Stimulated activated naive CD4-positive, alpha-beta T cell (primary cell): Measurements from ENCODE around the gene CLIC4.
"Not testable (repeated sequence)": the region's sequence is repeated elsewhere in the genome, so short reads cannot be mapped to it uniquely, and the experiment has no call there.

Source experiments
- DNase-seq, 6 experiments: peaks; one replicate each; lab custom pipeline; 2025; lab: John Stamatoyannopoulos, UW

Gene CLIC4

DNA sequence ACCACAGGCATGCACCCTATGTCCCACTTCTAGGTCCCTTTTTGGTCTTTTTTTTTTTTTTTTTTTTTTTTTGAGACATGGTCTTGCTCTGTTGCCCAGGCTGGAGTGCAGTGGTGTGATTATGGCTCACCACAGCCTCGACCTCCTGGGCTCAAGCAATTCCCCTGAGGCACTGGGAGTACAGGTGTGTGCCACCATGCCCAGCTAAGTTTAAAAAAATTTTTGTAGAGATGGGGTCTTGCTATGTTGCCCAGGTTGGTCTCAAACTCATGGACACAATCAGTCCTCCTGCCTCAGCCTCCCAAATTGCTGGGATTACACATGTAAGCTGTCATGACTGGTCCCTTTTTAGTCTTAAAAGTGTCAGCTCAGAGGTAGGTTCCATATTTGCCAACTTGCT is 75.0 kb downstream of the CLIC4 start:
- not testable (repeated sequence) for DNase-seq

DNA sequence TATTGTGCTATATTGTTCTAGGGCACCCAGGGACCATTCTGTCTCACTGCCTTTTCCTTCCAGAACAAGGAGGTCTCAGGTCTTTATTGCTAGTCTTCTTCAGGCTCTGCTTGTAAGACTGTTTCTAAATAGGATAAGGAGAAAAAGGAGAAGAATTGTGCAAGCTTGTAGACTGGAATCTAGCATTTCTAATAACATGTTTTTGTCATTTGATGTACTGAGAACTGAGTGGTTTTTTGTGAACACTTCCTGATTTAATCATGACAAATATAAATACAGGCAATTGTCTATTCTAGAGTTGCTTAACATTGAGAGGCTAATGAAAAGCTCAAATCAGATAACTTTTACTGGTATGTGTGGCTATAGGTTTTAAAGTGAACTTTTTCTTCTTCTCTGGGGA is 77.6 kb downstream of the CLIC4 start:
- no peak for DNase-seq

DNA sequence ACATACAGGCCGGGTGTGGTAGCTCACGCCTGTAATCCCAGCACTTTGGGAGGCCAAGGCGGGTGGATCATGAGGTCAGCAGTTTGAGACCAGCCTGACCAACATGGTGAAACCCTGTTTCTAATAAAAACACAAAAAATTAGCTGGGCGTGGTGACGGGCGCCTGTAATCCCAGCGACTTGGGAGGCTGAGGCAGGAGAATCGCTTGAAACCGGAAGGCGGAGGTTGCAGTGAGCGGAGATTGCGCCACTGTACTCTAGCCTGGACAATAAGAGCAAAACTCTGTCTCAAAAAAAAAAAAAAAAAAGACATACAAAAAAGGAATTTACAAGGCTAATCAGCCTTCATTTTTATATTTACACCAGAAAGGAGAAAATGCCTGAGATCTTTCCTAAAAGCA is 78.2 kb downstream of the CLIC4 start:
- DNase-seq: not testable (repeated sequence)

DNA sequence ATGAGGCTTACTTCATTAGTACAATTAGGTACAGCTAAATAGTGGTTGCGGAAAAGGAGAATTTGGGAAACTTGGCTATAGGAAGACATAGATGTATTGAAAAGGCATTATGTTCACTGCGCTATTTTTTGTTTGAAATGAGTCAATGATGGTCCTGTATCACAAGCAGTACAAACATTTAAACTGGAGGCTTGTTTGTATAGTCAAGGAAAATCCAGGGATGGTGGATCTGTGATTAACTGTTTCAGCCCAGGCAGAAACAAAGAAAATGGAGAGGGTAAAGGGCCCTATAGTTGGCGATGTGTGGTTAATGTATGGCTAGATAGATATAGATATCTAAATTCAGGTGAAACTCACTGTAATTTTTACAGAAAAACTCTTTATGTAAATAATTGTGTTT is 79.9 kb downstream of the CLIC4 start:
- no peak for DNase-seq

GRCh38 chr1:24826510-24826909 is 81.3 kb downstream of the CLIC4 start:
- no peak for DNase-seq

DNA sequence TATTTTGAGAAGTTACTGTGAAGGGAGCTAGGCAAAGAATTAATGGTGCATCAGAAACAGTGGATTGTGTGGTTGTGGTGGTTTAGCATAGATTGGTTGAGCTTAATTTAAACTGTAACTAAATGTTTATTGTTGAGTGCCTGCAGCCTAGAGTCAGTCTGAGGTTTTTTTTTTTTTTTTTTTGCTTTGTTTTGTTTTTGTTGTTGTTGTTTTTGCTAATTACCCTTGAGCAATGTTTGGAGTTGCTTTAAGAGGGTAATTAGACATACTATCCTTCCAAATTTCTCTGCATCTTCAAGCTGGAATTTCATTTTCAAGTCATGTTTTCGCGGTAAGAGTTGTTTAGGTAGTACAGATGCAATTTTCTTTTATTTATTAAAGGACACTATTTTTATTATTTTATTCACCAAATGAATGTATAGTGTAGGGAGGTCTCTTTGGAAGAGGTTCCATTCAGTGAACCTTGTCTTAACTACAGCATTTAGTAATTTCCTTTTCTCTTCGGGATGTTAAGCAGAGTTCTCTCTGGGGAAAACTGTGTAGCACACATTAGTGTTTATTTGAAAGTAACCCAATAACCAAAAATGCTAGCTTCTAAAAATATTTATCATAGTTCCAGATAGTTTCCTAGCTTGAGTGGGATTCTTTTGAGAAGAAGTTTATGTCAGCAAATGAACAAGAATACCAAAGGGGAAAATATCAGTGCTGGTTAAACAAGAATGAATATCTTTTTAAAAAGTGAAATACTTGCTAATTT is 82.3 kb downstream of the CLIC4 start:
- DNase-seq: no peak

- DNase-seq: no peak
Observed at GRCh38 chr1:24828183-24828886, 83.1 kb downstream of the CLIC4 start.

DNA sequence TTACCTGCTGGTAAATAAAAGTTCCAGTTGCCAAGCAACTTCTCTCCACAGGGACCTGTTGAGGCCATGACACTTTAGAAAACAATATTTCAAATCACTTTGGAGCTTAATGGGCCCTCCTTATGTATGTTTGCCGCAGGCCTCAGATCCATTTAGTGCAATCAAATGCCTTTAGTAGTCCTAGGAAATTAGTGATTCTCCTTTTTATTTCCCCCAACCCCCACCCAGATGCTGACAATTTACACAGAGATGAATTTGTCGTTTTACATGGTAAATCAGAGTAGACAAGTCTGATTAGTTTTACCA is 83.6 kb downstream of the CLIC4 start:
- no peak for DNase-seq

DNA sequence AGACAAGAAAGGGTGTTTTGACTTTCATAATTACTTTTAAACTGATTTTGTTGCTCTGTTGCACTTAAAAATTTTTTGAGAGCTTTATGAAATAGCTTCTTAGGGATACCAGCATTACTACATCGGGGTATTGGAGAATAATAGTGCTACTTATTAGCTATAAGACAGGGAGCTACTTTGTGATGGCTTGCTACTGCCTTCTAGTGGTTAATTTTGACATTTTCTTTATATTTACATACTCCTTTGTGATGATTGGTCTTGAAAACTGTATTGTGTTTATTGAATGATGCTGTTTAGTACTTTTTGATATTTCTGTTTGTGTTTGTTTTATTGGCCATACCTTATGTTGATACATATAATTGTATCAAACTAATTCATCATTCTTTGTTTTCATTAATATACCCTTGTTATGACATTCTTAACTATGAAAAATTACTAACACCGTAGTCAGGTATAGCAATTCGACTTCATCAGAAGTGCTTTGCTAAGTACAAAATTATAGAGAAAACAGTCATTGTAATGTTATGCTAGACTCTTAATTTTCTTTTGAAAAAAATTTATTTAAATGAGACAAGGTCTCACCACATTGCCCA is 85.5 kb downstream of the CLIC4 start:
- peak in 3 of 6 experiments; percentile 22 to 53 (median 51) for DNase-seq

GRCh38 chr1:24841593-24841992 is 96.3 kb downstream of the CLIC4 start:
- no peak for DNase-seq

- DNase-seq: no peak
Observed at GRCh38 chr1:24846671-24847070, 101.4 kb downstream of the CLIC4 start.

DNA sequence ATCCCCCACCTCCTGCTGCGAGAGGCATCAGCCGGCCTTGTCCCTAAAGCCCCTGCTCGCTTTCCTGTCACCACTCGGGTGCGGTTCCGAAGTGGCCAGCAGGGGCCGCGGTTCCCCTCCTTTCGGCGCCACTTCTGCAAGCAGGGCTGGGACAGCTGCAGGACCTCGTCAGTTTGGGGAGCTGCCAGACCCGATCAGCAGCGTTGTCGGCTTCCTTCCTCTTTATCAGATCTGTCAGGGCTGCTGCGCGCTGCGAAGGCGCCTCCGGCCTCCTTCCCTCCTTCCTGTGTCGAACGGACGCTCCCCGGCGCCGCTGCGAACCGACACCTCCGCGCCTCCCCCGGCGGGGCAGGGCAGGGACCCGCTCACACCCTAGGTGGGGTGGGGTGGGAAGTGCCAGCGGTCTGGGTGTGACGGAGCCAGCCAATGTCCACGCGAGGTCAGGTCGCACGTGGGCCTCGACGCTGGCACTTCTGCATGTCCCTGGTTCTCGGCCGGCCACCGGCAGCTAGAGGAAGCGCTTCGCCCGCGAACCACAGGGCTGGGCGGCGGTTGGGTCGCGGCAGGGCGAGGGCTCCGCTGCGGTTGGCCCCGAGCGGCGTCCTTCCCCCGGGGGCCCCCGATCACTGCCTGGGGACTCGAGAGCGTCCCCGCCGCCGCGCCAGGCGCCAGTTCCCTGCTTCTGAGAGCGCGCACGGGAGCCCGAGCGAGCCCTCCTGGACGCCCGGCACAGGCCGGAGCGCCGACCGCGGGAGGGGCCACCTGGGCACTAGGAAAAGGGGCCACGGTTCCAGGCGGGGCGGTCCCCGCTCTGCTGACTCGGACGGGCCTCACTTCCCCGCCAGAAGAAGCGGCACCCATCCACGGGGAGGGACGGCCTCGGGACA is 103.0 kb downstream of the CLIC4 start:
- peak; percentile 76 to 87 (median 80) for DNase-seq

DNA sequence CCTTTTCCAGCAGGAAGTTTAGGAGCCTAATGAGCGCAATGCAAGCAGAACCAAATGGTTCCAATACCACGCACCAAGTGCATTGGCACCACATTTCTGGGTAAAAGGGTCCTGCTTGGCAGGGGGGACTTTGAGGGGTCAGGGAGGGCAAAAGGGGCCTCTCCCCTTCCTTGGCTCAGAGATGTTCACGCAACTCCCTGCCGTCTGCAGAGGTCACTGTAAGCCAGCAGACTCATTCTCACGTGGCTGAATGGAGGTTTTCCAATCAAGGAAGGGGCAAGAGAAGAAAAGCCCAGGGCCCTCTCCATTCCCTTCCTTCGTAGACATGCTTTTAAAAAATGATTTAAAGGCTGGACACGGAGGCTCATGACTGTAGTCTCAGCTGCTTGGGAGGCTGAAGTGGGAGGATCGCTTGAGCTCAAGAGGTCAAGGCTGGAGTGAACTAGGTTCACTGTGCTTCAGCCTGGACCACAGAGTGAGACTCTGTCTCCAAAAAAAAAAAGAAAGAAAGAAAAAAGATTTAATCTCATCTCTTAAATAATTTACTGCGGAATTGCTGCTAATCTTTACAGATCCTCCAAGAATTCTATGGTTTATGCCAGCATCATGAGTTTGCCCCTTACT is 104.5 kb downstream of the CLIC4 start:
- peak in 1 of 6 experiments; percentile 16 for DNase-seq

GRCh38 chr1:24850328-24850920 is 105.2 kb downstream of the CLIC4 start:
- no peak for DNase-seq

GRCh38 chr1:24853649-24854048 is 108.4 kb downstream of the CLIC4 start:
- DNase-seq: no peak

GRCh38 chr1:24855474-24855873 is 110.2 kb downstream of the CLIC4 start:
- no peak for DNase-seq

- no peak for DNase-seq
Observed at GRCh38 chr1:24856787-24857506, 111.7 kb downstream of the CLIC4 start.

GRCh38 chr1:24857507-24858133 is 112.4 kb downstream of the CLIC4 start:
- no peak for DNase-seq

DNA sequence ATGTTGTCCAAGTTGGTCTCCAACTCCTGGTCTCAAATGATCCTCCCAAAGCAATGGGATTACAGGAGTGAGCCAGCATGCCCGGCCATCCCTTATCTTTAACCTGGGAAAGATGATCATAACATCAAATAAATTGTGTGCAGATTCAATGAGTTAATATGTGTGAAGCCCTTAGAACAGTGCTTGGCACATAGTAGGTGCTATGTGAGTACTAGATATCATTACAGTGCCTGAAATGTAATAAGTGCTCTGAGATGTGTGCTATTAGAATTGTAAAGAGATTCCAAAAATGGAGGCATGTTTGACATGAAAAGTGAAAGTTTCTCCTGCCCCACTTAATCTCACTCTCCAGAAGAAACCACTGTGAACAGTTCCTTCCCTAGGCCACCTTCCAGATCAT is 113.0 kb downstream of the CLIC4 start:
- DNase-seq: no peak
